A673 (cell line): ENCODE data around the gene MELTF.

Experiments
- EZH2 ChIP-seq: fragments of 200-600 bp; sonication (generic); IDR thresholded peaks from 2 replicates; pipeline ENCODE4 v1.6.1; 2017; ENCODE audit warnings: borderline replicate concordance, low read depth, mild to moderate bottlenecking, mixed read lengths, antibody characterized with exemption, low read length; ENCODE audit not compliant: poor library complexity, severe bottlenecking
- TF ChIP-seq, protein P1 (sequence below): fragments of 300-800, 200-600 bp; sonication (generic); conservative IDR thresholded peaks from 2 replicates; pipeline ENCODE4 v1.5.1; 2017; ENCODE audit warnings: low read depth, mild to moderate bottlenecking, antibody characterized with exemption, low read length, moderate library complexity, mixed read lengths

DNA sequence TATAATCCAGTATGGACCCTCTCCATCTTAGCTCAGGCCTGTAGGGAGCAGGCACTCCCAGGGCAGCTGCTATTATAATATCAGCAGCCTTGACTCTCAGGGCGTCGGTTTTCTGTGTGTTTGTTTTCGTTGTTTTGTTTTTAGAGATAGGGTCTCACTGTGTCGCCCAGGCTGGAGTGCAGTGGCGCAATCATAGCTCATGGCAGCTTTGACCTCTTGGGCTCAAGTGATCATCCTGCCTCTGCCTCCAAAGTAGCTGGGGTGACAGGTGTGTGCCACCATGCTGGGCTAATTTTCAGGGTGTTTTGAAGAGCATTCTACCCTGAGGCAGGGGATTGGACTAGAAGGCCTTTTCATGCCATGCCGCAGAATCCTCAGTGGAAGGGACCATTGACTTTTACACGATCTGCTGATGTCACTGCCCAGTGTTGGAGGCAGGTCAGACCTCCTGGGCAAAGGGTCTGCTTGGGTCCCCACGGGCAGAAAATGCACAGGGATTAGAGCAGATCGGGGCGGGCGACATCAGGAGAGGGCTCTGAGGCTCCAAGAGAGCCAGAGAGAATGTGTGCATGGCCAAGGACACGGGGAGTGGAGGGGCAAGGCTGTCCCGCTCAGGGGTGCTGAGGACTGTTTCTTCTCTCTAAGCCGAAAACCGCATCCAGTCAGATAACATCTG is 7.8 kb downstream of the MELTF start:
- TF ChIP-seq, protein P1, sequence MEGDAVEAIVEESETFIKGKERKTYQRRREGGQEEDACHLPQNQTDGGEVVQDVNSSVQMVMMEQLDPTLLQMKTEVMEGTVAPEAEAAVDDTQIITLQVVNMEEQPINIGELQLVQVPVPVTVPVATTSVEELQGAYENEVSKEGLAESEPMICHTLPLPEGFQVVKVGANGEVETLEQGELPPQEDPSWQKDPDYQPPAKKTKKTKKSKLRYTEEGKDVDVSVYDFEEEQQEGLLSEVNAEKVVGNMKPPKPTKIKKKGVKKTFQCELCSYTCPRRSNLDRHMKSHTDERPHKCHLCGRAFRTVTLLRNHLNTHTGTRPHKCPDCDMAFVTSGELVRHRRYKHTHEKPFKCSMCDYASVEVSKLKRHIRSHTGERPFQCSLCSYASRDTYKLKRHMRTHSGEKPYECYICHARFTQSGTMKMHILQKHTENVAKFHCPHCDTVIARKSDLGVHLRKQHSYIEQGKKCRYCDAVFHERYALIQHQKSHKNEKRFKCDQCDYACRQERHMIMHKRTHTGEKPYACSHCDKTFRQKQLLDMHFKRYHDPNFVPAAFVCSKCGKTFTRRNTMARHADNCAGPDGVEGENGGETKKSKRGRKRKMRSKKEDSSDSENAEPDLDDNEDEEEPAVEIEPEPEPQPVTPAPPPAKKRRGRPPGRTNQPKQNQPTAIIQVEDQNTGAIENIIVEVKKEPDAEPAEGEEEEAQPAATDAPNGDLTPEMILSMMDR = no peak
- TF ChIP-seq EZH2 = no peak
